LNCAP (cell line): ENCODE data around the gene JDP2.

Experiments
- CTCF ChIP-seq: fragments of 450-650 bp; IDR thresholded peaks from 2 replicates; pipeline ENCODE4 v1.5.1; 2017; ENCODE audit warnings: mild to moderate bottlenecking

JDP2 gene

GRCh38 chr14:75445963-75446362, 18.1 kb downstream of the JDP2 start:
- TF ChIP-seq CTCF, result no peak

GRCh38 chr14:75446447-75446846, 18.6 kb downstream of the JDP2 start:
- no peak for TF ChIP-seq CTCF

GRCh38 chr14:75448209-75448608, 20.4 kb downstream of the JDP2 start:
- TF ChIP-seq CTCF, result no peak

GRCh38 chr14:75449036-75449435, 21.2 kb downstream of the JDP2 start:
- no peak for TF ChIP-seq CTCF

GRCh38 chr14:75449696-75450095, 21.9 kb downstream of the JDP2 start:
- TF ChIP-seq CTCF, result no peak

GRCh38 chr14:75450381-75451276, 22.8 kb downstream of the JDP2 start:
- TF ChIP-seq CTCF, result no peak

GRCh38 chr14:75452324-75452723, 24.5 kb downstream of the JDP2 start:
- TF ChIP-seq CTCF, result no peak
